Nephron progenitor cell (in vitro differentiated cells): ENCODE measurements around the gene THSD4.

Source experiments
- DNase-seq: peaks from one replicate; pipeline ENCODE4 v3.0.0; 2021
- H3K27ac Mint-ChIP-seq: 2 replicates; pipeline ENCODE4 v1.8.0; 2021; ENCODE audit warnings: mild to moderate bottlenecking, moderate library complexity, mixed read lengths
- H3K27me3 Mint-ChIP-seq: 2 replicates; pipeline ENCODE4 v1.8.0; 2021; ENCODE audit warnings: mild to moderate bottlenecking, low read depth, mixed read lengths; ENCODE audit not compliant: poor library complexity
- H3K36me3 Mint-ChIP-seq: 2 replicates; pipeline ENCODE4 v1.8.0; 2021; ENCODE audit warnings: low read depth, mixed read lengths
- H3K4me1 Mint-ChIP-seq: 2 replicates; pipeline ENCODE4 v1.8.0; 2021; ENCODE audit warnings: mixed read lengths
- H3K4me3 Mint-ChIP-seq: 2 replicates; pipeline ENCODE4 v1.8.0; 2021; ENCODE audit warnings: mild to moderate bottlenecking, moderate library complexity, mixed read lengths
- H3K9me3 Mint-ChIP-seq: 2 replicates; pipeline ENCODE4 v1.8.0; 2021; ENCODE audit warnings: mild to moderate bottlenecking, moderate library complexity, mixed read lengths
- TF ChIP-seq, protein P1 (sequence below): fragments of 200-600 bp; sonication (generic); IDR thresholded peaks from 2 replicates; pipeline ENCODE4 v1.5.0; 2021; ENCODE audit warnings: antibody characterized with exemption

THSD4 gene

DNA sequence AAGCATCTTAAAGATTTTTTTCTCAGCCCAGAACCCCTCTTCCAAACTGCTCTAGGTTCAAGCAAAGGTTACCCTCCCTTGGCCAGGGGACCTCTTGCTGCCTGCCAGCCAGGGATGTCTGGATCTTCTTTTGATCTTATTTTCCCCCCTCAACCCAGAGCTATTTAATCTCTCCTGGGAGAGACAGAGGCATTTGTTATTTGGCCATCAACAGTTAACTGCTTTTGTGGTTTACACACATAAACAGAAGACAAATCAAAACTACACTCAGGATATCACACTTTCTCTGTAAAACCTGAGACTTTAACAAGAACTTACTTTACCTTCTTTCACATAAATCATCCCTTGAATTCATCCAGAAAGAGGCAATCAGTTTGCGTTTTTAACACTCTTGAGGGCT, 272.5 kb downstream of the THSD4 start:
- Mint-ChIP-seq H3K36me3 (peaks cover 11% of the 10 kb centered on the region), H3K27ac (peak overlapping the region; percentile 21), H3K9me3 (peaks cover 17% of the 10 kb centered on the region), H3K4me3 (peak overlapping the region; percentile 21), H3K4me1 (peaks cover 69% of the 10 kb centered on the region), H3K27me3 (no peaks in the 10 kb centered on the region)
- no peak for DNase-seq
- TF ChIP-seq, protein P1, sequence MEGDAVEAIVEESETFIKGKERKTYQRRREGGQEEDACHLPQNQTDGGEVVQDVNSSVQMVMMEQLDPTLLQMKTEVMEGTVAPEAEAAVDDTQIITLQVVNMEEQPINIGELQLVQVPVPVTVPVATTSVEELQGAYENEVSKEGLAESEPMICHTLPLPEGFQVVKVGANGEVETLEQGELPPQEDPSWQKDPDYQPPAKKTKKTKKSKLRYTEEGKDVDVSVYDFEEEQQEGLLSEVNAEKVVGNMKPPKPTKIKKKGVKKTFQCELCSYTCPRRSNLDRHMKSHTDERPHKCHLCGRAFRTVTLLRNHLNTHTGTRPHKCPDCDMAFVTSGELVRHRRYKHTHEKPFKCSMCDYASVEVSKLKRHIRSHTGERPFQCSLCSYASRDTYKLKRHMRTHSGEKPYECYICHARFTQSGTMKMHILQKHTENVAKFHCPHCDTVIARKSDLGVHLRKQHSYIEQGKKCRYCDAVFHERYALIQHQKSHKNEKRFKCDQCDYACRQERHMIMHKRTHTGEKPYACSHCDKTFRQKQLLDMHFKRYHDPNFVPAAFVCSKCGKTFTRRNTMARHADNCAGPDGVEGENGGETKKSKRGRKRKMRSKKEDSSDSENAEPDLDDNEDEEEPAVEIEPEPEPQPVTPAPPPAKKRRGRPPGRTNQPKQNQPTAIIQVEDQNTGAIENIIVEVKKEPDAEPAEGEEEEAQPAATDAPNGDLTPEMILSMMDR: no peak

DNA sequence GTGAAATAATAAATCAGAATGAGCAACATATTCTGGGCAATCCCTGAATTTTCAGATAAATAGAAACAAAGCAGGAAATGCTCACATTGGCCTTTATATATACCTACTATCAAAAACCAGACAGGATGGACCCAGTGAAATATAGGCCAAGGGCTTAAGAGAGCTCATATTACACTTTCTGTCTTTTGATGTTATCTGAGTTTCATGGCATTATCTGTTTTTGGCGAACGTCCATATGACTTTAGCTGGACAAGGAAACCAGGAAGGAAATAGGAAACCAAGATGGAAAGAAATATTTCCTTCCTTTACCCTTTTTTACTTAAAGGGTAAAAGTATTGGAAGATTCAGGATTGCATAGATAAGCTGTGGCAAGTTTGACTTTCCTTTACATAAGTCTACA, 274.8 kb downstream of the THSD4 start:
- H3K27me3 Mint-ChIP-seq: no peaks in the 10 kb centered on the region
- no peak overlapping the region for H3K4me3 Mint-ChIP-seq
- peaks cover 12% of the 10 kb centered on the region for H3K9me3 Mint-ChIP-seq
- peaks cover 81% of the 10 kb centered on the region for H3K4me1 Mint-ChIP-seq
- H3K36me3 Mint-ChIP-seq: peaks cover 11% of the 10 kb centered on the region
- TF ChIP-seq, protein P1: no peak
- no peak for DNase-seq
- H3K27ac Mint-ChIP-seq: peak overlapping the region; percentile 63

DNA sequence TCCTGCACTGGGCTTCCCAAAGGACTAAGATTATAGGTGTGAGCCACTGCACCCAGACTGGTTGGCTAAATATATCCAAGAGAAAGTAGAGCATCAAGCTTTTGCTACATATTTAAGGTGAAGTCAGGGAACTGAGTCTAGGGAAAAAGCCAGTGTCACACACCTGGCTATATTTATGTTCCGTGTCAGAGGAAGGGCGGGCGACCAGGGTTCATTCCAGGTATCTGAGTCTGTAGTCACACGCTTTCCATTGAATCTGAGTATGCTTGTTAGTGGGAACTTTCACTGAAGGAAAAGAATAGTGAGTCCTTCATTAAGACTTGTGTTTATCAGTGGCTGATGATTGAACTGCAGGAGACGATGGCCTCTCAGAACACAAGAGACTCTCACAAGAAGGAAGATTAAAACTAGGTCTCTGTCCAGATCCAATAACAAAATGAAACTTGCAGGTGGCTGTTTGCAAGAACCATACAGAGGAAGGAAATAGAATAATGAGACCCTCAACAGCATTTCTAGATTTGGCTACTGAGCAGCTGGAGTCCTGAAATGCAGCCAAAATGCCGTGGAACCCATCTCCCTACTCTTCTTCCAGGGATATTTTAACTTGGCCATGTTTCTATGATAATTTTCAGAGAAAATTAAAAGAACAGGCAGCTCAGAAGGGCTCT, 276.3 kb downstream of the THSD4 start:
- DNase-seq: no peak
- no peak overlapping the region for H3K27ac Mint-ChIP-seq
- H3K36me3 Mint-ChIP-seq: peaks cover 11% of the 10 kb centered on the region
- H3K4me3 Mint-ChIP-seq: no peak overlapping the region
- H3K27me3 Mint-ChIP-seq: no peaks in the 10 kb centered on the region
- TF ChIP-seq, protein P1: no peak
- H3K4me1 Mint-ChIP-seq: peaks cover 74% of the 10 kb centered on the region
- H3K9me3 Mint-ChIP-seq: peaks cover 12% of the 10 kb centered on the region

DNA sequence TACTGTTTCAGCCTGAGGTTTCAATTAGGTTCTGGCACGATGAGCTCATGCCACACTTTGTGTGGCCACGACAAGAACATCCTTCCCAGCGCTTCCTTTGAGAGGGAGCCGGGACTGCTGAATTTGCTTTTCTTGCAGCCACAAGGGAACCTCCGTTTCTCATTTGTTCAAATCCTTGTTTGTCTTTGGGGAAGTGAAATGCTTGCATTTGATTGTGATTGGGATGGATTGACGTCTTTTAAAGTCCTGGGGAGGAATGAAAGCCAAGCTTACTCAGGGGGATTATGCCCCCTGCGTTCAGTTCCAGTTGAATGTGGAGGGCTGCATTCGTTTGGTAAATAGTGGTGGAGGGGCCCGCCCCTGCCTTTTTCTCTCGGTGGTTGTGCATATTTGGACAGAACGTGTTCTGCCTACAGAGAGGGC, 277.6 kb downstream of the THSD4 start:
- no peak for DNase-seq
- H3K4me3 Mint-ChIP-seq: no peak overlapping the region
- peak overlapping the region; percentile 18 for H3K27ac Mint-ChIP-seq
- H3K27me3 Mint-ChIP-seq: no peaks in the 10 kb centered on the region
- peaks cover 66% of the 10 kb centered on the region for H3K4me1 Mint-ChIP-seq
- peaks cover 11% of the 10 kb centered on the region for H3K36me3 Mint-ChIP-seq
- peaks cover 12% of the 10 kb centered on the region for H3K9me3 Mint-ChIP-seq
- TF ChIP-seq, protein P1: no peak

DNA sequence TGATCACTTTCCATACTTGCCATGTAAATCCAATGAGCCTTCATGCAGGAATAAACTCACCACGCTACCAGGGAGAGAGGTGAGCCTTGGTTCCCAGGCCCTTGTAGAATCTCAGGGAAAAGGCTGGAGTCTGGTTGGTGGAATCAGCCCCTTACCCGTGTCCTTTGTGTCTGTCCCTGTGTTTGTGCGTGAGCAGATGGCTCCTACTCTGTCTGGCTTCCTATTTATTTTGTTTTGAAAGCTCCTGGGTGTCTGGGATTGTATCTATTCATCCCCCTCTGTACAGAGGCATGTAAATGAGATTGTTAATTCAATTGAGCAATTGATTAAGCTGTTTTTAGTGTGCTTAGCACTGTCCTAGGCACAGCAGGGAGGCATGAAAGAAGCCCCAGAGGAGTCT, 278.1 kb downstream of the THSD4 start:
- TF ChIP-seq, protein P1: no peak
- no peaks in the 10 kb centered on the region for H3K27me3 Mint-ChIP-seq
- H3K9me3 Mint-ChIP-seq: peaks cover 9% of the 10 kb centered on the region
- peaks cover 9% of the 10 kb centered on the region for H3K36me3 Mint-ChIP-seq
- peak overlapping the region; percentile 18 for H3K27ac Mint-ChIP-seq
- no peak overlapping the region for H3K4me3 Mint-ChIP-seq
- peaks cover 61% of the 10 kb centered on the region for H3K4me1 Mint-ChIP-seq
- DNase-seq: no peak

DNA sequence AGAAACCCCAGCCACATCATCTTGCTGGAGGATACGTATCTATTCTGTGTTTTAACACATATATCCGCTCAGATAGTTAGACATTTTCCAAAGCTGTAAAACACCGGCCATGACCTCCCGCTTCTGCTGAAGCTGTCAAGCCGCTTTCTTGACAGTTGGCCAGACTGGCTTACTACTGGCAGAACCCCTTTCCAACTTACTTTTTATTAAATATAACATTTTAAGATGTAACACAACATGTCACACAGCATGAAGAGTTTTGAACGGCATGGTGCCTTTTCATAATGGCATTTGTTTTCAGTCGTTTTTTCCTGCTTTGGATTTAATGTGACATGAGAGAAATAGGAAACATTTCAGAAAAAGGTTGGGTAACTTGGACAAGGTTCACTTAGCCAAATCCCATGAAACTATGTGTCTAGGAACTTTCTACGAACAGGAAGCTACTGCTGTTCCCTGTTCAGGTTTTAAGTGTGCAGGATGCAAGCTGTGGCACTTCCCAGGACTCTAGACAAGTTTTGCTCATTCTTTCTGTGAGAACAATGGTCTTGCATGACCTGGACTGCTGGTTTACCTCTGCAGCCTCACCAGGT, 281.4 kb downstream of the THSD4 start:
- H3K27ac Mint-ChIP-seq: peak overlapping the region; percentile 82
- TF ChIP-seq, protein P1: no peak
- H3K4me1 Mint-ChIP-seq: peaks cover 54% of the 10 kb centered on the region
- peaks cover 3% of the 10 kb centered on the region for H3K27me3 Mint-ChIP-seq
- no peak for DNase-seq
- H3K9me3 Mint-ChIP-seq: no peaks in the 10 kb centered on the region
- no peak overlapping the region for H3K4me3 Mint-ChIP-seq
- no peaks in the 10 kb centered on the region for H3K36me3 Mint-ChIP-seq
